ENCODE measurements around the gene GAS7.

The GAS7 gene

DNA sequence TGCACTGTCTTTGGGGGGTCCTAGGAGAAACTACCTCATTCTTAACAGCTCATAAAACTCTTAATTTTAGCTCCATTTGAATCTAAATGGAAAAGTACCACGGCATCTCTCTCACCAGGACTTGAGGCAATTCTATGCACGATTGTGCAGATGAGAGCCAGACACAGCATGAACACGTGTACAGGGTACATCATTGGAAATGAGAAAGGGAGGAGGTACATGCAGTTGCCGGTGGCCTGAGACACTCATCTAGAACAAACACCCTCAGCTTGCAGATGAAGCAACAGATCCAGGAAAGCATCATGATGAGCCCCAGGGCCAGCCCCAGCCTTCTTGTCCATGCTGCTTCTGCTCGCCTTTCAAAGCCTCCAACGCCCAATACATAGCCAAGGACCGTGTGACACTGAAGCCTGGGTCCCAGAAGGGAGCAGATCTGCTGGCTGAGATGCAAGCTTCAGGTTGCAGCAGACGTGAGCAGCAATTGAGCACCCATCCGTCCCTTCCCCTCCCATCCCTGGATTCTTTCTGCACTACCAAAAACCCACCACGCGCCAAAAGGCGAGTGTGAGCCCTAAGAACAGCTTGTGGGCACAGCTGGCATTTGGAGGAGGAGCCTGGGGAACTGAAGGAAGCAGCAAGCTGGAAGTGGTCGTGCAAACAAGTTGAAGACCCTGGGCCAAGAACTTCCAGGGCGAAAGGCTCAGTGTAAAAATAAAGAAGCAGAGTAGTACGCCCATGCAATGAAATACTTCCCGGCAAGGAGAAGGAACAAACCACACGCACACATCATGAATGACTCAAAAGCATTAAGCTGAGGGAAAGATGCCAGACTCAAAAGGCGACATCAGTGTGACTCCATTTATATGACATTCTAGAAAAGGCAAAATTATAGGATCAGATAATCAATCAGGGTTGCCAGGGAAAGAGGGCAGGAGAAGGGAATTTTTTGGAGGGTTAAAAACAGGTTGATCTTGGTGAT lies 286.0 kb downstream of the GAS7 start:
- TF ChIP-seq, protein P1, sequence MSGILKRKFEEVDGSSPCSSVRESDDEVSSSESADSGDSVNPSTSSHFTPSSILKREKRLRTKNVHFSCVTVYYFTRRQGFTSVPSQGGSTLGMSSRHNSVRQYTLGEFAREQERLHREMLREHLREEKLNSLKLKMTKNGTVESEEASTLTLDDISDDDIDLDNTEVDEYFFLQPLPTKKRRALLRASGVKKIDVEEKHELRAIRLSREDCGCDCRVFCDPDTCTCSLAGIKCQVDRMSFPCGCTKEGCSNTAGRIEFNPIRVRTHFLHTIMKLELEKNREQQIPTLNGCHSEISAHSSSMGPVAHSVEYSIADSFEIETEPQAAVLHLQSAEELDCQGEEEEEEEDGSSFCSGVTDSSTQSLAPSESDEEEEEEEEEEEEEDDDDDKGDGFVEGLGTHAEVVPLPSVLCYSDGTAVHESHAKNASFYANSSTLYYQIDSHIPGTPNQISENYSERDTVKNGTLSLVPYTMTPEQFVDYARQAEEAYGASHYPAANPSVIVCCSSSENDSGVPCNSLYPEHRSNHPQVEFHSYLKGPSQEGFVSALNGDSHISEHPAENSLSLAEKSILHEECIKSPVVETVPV (CRISPR knock-in tag; IDR thresholded peaks at IDR 0.05), result no peak
- TF ChIP-seq TCF4 (CRISPR knock-in tag; IDR thresholded peaks at IDR 0.05; ENCODE audit: borderline replicate concordance) (no peak), ZNF8 (CRISPR knock-in tag; IDR thresholded peaks at IDR 0.05) (no peak), ISL1 (CRISPR knock-in tag; IDR thresholded peaks at IDR 0.05) (no peak), ZFP3 (CRISPR knock-in tag; IDR thresholded peaks at IDR 0.05) (no peak), ARNTL (CRISPR knock-in tag; IDR thresholded peaks at IDR 0.05; ENCODE audit: borderline replicate concordance, low read depth) (no peak), PPARA (CRISPR knock-in tag; IDR thresholded peaks at IDR 0.05; ENCODE audit: borderline replicate concordance) (no peak), SNAI2 (CRISPR knock-in tag; IDR thresholded peaks at IDR 0.05) (no peak)
- TF ChIP-seq, protein P2, sequence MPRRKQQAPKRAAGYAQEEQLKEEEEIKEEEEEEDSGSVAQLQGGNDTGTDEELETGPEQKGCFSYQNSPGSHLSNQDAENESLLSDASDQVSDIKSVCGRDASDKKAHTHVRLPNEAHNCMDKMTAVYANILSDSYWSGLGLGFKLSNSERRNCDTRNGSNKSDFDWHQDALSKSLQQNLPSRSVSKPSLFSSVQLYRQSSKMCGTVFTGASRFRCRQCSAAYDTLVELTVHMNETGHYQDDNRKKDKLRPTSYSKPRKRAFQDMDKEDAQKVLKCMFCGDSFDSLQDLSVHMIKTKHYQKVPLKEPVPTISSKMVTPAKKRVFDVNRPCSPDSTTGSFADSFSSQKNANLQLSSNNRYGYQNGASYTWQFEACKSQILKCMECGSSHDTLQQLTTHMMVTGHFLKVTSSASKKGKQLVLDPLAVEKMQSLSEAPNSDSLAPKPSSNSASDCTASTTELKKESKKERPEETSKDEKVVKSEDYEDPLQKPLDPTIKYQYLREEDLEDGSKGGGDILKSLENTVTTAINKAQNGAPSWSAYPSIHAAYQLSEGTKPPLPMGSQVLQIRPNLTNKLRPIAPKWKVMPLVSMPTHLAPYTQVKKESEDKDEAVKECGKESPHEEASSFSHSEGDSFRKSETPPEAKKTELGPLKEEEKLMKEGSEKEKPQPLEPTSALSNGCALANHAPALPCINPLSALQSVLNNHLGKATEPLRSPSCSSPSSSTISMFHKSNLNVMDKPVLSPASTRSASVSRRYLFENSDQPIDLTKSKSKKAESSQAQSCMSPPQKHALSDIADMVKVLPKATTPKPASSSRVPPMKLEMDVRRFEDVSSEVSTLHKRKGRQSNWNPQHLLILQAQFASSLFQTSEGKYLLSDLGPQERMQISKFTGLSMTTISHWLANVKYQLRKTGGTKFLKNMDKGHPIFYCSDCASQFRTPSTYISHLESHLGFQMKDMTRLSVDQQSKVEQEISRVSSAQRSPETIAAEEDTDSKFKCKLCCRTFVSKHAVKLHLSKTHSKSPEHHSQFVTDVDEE (CRISPR knock-in tag; IDR thresholded peaks at IDR 0.05), result no peak
- TF ChIP-seq, protein P3, sequence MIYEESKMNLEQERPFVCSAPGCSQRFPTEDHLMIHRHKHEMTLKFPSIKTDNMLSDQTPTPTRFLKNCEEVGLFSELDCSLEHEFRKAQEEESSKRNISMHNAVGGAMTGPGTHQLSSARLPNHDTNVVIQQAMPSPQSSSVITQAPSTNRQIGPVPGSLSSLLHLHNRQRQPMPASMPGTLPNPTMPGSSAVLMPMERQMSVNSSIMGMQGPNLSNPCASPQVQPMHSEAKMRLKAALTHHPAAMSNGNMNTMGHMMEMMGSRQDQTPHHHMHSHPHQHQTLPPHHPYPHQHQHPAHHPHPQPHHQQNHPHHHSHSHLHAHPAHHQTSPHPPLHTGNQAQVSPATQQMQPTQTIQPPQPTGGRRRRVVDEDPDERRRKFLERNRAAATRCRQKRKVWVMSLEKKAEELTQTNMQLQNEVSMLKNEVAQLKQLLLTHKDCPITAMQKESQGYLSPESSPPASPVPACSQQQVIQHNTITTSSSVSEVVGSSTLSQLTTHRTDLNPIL (CRISPR knock-in tag; IDR thresholded peaks at IDR 0.05; ENCODE audit: low read depth), result no peak
- TF ChIP-seq, protein P4, sequence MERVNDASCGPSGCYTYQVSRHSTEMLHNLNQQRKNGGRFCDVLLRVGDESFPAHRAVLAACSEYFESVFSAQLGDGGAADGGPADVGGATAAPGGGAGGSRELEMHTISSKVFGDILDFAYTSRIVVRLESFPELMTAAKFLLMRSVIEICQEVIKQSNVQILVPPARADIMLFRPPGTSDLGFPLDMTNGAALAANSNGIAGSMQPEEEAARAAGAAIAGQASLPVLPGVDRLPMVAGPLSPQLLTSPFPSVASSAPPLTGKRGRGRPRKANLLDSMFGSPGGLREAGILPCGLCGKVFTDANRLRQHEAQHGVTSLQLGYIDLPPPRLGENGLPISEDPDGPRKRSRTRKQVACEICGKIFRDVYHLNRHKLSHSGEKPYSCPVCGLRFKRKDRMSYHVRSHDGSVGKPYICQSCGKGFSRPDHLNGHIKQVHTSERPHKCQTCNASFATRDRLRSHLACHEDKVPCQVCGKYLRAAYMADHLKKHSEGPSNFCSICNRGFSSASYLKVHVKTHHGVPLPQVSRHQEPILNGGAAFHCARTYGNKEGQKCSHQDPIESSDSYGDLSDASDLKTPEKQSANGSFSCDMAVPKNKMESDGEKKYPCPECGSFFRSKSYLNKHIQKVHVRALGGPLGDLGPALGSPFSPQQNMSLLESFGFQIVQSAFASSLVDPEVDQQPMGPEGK (CRISPR knock-in tag; IDR thresholded peaks at IDR 0.05; ENCODE audit: borderline replicate concordance), result no peak
- no peak for ATAC-seq

DNA sequence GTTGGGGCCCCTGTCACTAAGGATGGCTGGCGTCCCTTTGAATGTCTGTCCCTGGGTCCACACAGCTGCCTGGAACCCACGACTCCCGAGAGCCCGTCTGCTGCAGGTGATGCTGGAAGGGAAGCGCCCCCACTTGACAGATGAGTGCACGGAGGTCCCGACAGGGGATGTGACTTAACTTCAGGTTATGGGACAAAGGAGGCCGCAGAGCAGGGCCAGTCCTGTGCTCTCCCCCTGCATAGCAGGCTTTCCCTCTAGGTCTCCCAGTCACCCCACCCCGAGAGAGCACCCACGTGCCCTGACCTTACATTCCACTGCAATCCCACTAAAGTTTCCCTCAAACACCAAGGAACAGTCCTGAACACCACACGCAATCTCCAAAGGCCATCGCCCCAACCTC lies 287.3 kb downstream of the GAS7 start:
- TF ChIP-seq TCF4 (CRISPR knock-in tag; IDR thresholded peaks at IDR 0.05; ENCODE audit: borderline replicate concordance) (no peak), ZNF565 (CRISPR knock-in tag; conservative IDR thresholded peaks at IDR 0.05; ENCODE audit: low read depth) (no peak), ZFP30 (CRISPR knock-in tag; IDR thresholded peaks at IDR 0.05) (no peak), ZNF70 (CRISPR knock-in tag; IDR thresholded peaks at IDR 0.05) (no peak), BACH2 (CRISPR knock-in tag; IDR thresholded peaks at IDR 0.05; ENCODE audit: borderline replicate concordance) (no peak), RARB (CRISPR knock-in tag; IDR thresholded peaks at IDR 0.05) (no peak), ARNTL (CRISPR knock-in tag; IDR thresholded peaks at IDR 0.05; ENCODE audit: borderline replicate concordance, low read depth) (no peak)
- TF ChIP-seq, protein P4 (CRISPR knock-in tag; IDR thresholded peaks at IDR 0.05; ENCODE audit: borderline replicate concordance), result no peak
- TF ChIP-seq, protein P1 (CRISPR knock-in tag; IDR thresholded peaks at IDR 0.05), result no peak
- TF ChIP-seq, protein P3 (CRISPR knock-in tag; IDR thresholded peaks at IDR 0.05; ENCODE audit: low read depth), result no peak
- ATAC-seq, result no peak
